Neural progenitor cell (in vitro differentiated cells): ENCODE results near the gene COL17A1.

Experiments used
- CTCF ChIP-seq: fragments of 200-600 bp; sonication (generic); IDR thresholded peaks from 2 replicates; pipeline ENCODE4 v1.5.1; 2017; ENCODE audit warnings: antibody characterized with exemption, mild to moderate bottlenecking
- EZH2 ChIP-seq: fragments of 200-600 bp; sonication (generic); IDR thresholded peaks from 2 replicates; pipeline ENCODE4 v1.6.1; 2017; ENCODE audit warnings: antibody characterized with exemption, mild to moderate bottlenecking, moderate library complexity

- TF ChIP-seq CTCF (peak; percentile 55), EZH2 (no peak)
Observed at GRCh38 chr10:104127411-104127810, 41.7 kb upstream of the COL17A1 start.
